ENCODE measurements around the gene DPY30.
"Not testable (repeated sequence)": the region's sequence is repeated elsewhere in the genome, so short reads cannot be mapped to it uniquely, and the experiment has no call there.

DPY30 gene

DNA sequence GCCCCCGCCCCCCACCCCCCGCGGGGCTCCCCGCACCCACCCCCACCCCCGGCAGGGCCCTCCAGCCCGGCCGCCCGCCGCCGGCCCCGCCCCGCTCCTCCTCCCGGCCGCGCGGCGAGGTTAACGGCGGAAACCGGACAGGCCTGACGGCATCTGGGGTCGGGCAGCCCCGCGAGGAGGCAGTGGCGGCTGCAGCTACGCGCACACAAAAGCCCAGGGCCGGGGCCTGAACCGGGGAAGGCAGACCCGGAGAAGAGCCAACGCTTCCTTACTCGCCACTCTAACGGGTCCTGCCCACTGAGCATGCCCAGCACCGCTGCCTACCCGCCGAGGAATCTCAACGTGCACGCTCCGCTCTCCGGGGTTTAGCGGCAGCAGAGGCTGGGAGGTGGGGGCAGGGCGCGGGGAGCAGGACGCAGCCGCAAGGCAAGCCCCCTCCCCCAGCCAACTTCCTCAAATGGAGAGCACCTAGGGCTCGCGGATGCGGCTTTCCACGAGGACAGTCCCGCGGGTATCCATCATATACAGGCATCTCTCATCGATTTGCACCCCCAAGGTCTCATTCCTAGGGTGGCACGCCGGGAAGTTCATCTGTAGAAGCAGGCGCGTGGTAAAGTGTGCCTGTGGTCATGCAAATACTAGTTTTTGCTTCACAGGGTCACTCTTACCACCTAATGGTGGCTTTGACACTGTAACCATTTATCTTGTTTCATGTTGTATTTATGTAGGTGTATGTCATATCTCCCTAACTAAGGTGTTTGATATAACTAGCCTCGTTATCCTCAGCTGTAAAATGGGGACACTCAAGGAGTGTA lies 28.7 kb downstream of the DPY30 start, which contains the start of gene MEMO1:
MEMO1 (minus strand) TSS at position 339 of the 815 bp plus-strand sequence. CDS start 761 bp downstream, outside the sequence.
- Histone ChIP-seq H3K4me3 (ENCODE audit: low read depth, low read length, poor library complexity, severe bottlenecking) (peak within 1 kb of the TSS; percentile 96), H3K27me3 (ENCODE audit: insufficient read depth, low read length) (no peaks in the 10 kb centered on the region), H3K79me2 (ENCODE audit: insufficient read depth, low read length) (peaks cover 37% of the 10 kb centered on the region), H3F3A (ENCODE audit: insufficient read depth, low read length) (no peaks in the 10 kb centered on the region), H3K36me3 (ENCODE audit: insufficient read depth, low read length) (0 out of 2 replicates have a peak, but pooled peaks cover under 1% of the 10 kb centered on the region), H3K9me3 (ENCODE audit: low read length) (no peaks in the 10 kb centered on the region), H3K9ac (ENCODE audit: low read length) (peak within 1 kb of the TSS; percentile 96), H2AFZ (ENCODE audit: low read length) (0 out of 2 replicates have a peak within 1 kb of the TSS, but pooled peaks have one; percentile 8), H3K9me2 (ENCODE audit: low read depth, low read length) (no peaks in the 10 kb centered on the region), H3K27ac (ENCODE audit: low read depth, low read length, poor library complexity, severe bottlenecking) (peak within 1 kb of the TSS; percentile 94), H3K4me2 (ENCODE audit: low read length) (peak within 1 kb of the TSS; percentile 98), H3K4me1 (ENCODE audit: insufficient read depth, low read length, severe bottlenecking) (peaks cover 38% of the 10 kb centered on the region), H4K20me1 (ENCODE audit: insufficient read depth, low read length) (no peaks in the 10 kb centered on the region)
- TF ChIP-seq EZH2 (IDR thresholded peaks at IDR 0.05; ENCODE audit: borderline replicate concordance, low read length), result no peak
- TF ChIP-seq, protein P1, sequence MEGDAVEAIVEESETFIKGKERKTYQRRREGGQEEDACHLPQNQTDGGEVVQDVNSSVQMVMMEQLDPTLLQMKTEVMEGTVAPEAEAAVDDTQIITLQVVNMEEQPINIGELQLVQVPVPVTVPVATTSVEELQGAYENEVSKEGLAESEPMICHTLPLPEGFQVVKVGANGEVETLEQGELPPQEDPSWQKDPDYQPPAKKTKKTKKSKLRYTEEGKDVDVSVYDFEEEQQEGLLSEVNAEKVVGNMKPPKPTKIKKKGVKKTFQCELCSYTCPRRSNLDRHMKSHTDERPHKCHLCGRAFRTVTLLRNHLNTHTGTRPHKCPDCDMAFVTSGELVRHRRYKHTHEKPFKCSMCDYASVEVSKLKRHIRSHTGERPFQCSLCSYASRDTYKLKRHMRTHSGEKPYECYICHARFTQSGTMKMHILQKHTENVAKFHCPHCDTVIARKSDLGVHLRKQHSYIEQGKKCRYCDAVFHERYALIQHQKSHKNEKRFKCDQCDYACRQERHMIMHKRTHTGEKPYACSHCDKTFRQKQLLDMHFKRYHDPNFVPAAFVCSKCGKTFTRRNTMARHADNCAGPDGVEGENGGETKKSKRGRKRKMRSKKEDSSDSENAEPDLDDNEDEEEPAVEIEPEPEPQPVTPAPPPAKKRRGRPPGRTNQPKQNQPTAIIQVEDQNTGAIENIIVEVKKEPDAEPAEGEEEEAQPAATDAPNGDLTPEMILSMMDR (IDR thresholded peaks at IDR 0.05; ENCODE audit: low read length), result no peak; the same call in 1 of the 2 replicates

DNA sequence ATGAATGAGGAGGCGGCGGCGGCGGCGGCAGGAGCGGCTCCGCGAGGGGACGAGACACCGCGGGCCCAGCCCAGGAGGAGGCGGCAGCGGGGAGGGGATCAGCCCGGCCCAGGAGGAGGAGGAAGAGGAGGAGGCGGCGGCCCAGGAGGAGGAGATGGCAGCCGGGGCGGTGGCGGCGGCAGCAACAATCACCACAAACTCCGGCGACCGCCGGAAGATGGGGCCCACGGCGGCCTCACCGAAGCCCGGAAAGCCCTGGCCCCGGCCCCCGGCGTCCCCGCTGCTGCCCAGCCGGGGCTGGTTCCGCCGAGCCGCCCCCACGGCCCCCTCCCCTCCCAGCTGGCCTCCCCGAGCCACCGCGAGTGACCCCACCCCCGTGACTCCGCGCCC lies 29.3 kb downstream of the DPY30 start:
- Histone ChIP-seq H3K79me2 (ENCODE audit: insufficient read depth, low read length) (peaks cover 43% of the 10 kb centered on the region), H3K4me3 (ENCODE audit: low read depth, low read length, poor library complexity, severe bottlenecking) (peak overlapping the region; percentile 55), H3K4me1 (ENCODE audit: insufficient read depth, low read length, severe bottlenecking) (peaks cover 38% of the 10 kb centered on the region), H3K27ac (ENCODE audit: low read depth, low read length, poor library complexity, severe bottlenecking) (peak overlapping the region; percentile 6)
- not testable (repeated sequence) for H3K4me2 ChIP-seq (ENCODE audit: low read length); H3K9me3 ChIP-seq (ENCODE audit: low read length); H3K9me2 ChIP-seq (ENCODE audit: low read depth, low read length); H2AFZ ChIP-seq (ENCODE audit: low read length); H3F3A ChIP-seq (ENCODE audit: insufficient read depth, low read length); H3K9ac ChIP-seq (ENCODE audit: low read length); H4K20me1 ChIP-seq (ENCODE audit: insufficient read depth, low read length); H3K36me3 ChIP-seq (ENCODE audit: insufficient read depth, low read length); H3K27me3 ChIP-seq (ENCODE audit: insufficient read depth, low read length)

DNA sequence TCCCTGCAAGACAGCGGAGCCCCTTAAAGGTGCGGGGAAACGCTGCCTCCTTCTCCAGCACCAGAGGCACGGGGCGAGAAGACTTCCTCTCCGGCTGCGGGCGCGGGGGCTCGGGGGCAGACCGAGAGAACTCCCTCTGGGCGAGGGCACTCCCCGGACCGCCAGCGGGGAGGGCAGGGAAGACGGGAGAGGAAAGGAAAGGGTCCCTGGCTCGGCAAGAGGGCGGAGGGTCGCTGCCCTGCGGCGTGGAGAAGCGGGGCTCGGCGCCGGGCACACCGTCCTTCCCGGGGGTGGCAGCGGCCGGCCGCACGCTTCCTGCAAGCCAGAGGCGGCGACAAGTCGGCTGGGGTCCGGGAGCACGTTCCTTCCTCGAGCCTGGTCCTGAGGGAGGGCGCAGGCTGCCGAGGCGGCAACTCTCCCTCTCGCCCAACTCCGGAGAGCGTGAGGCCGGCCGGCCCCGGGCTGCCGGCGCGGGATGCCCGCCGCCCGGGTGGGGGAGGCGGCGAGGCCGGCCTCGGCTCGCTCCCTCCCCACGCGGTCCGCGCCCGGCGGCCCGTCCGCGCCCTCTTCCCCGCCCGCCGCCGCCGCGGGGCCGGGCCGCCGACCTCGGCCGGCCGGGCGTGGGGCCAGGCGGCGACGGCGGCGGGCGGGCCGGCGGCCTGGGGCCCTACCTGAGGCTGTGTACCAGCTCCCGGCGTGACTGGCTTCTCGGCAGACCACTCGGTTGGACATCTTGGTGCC lies 29.9 kb downstream of the DPY30 start:
- no peaks in the 10 kb centered on the region for H3K27me3 ChIP-seq (ENCODE audit: insufficient read depth, low read length)
- peaks cover 38% of the 10 kb centered on the region for H3K4me1 ChIP-seq (ENCODE audit: insufficient read depth, low read length, severe bottlenecking)
- no peaks in the 10 kb centered on the region for H3K9me3 ChIP-seq (ENCODE audit: low read length)
- H3K4me2 ChIP-seq (ENCODE audit: low read length), result peak overlapping the region; percentile 97
- H3K9ac ChIP-seq (ENCODE audit: low read length), result peak overlapping the region; percentile 96
- no peak for TF ChIP-seq EZH2 (IDR thresholded peaks at IDR 0.05; ENCODE audit: borderline replicate concordance, low read length)
- TF ChIP-seq, protein P1 (IDR thresholded peaks at IDR 0.05; ENCODE audit: low read length), result no peak
- H3K79me2 ChIP-seq (ENCODE audit: insufficient read depth, low read length), result peaks cover 49% of the 10 kb centered on the region
- H3K4me3 ChIP-seq (ENCODE audit: low read depth, low read length, poor library complexity, severe bottlenecking), result peak overlapping the region; percentile 96
- no peaks in the 10 kb centered on the region for H3F3A ChIP-seq (ENCODE audit: insufficient read depth, low read length)
- no peak overlapping the region for H2AFZ ChIP-seq (ENCODE audit: low read length)
- H3K27ac ChIP-seq (ENCODE audit: low read depth, low read length, poor library complexity, severe bottlenecking), result peak overlapping the region; percentile 80
- H4K20me1 ChIP-seq (ENCODE audit: insufficient read depth, low read length), result no peaks in the 10 kb centered on the region
- H3K9me2 ChIP-seq (ENCODE audit: low read depth, low read length), result no peaks in the 10 kb centered on the region
- H3K36me3 ChIP-seq (ENCODE audit: insufficient read depth, low read length), result peaks cover 10% of the 10 kb centered on the region
